CD1c-positive myeloid dendritic cell (primary cell): ENCODE results near the gene PRKG1.
"Not testable (repeated sequence)": the region's sequence is repeated elsewhere in the genome, so short reads cannot be mapped to it uniquely, and the experiment has no call there.

Experiments used
- DNase-seq: peaks from one replicate; pipeline ENCODE4 v3.0.0-alpha.2; 2016; ENCODE audit errors: extremely low spot score

The PRKG1 gene

GRCh38 chr10:52212802-52213201, 1138.5 kb downstream of the PRKG1 start:
- no peak for DNase-seq

GRCh38 chr10:52213321-52213752, 1139.0 kb downstream of the PRKG1 start:
- no peak for DNase-seq

- DNase-seq: peak; percentile 67
Observed at GRCh38 chr10:52215745-52216361, 1141.6 kb downstream of the PRKG1 start.

GRCh38 chr10:52216852-52217251, 1142.6 kb downstream of the PRKG1 start:
- DNase-seq: peak; percentile 29

- DNase-seq: no peak
Observed at GRCh38 chr10:52217531-52217930, 1143.2 kb downstream of the PRKG1 start.

- no peak for DNase-seq
Observed at GRCh38 chr10:52220947-52221346, 1146.7 kb downstream of the PRKG1 start.

- DNase-seq: no peak
Observed at GRCh38 chr10:52221923-52222322, 1147.6 kb downstream of the PRKG1 start.

GRCh38 chr10:52226197-52226847, 1152.0 kb downstream of the PRKG1 start:
- no peak for DNase-seq

GRCh38 chr10:52228556-52228955, 1154.3 kb downstream of the PRKG1 start:
- no peak for DNase-seq

GRCh38 chr10:52229291-52229931, 1155.1 kb downstream of the PRKG1 start:
- DNase-seq: no peak

GRCh38 chr10:52232561-52233350, 1158.5 kb downstream of the PRKG1 start:
- peak; percentile 69 for DNase-seq

- not testable (repeated sequence) for DNase-seq
Observed at GRCh38 chr10:52233351-52233991, 1159.2 kb downstream of the PRKG1 start.

GRCh38 chr10:52239771-52240170, 1165.5 kb downstream of the PRKG1 start:
- no peak for DNase-seq

- DNase-seq: no peak
Observed at GRCh38 chr10:52245547-52245946, 1171.3 kb downstream of the PRKG1 start.

- DNase-seq: not testable (repeated sequence)
Observed at GRCh38 chr10:52247929-52248328, 1173.6 kb downstream of the PRKG1 start.

GRCh38 chr10:52248697-52249306, 1174.5 kb downstream of the PRKG1 start:
- no peak for DNase-seq

GRCh38 chr10:52249850-52250395, 1175.6 kb downstream of the PRKG1 start:
- no peak for DNase-seq

- no peak for DNase-seq
Observed at GRCh38 chr10:52250510-52250909, 1176.2 kb downstream of the PRKG1 start.

- DNase-seq: no peak
Observed at GRCh38 chr10:52252307-52252706, 1178.0 kb downstream of the PRKG1 start.

- DNase-seq: no peak
Observed at GRCh38 chr10:52256832-52257691, 1182.8 kb downstream of the PRKG1 start.
